ENCODE results near the gene KLHL5. TPM values are rescaled to one million over a fixed set of nuclear protein-coding genes. Genes with fewer than 3 reads are reported as not detected.

The KLHL5 gene
- total RNA-seq, 4 donors from 2014 or later: 5.1 to 13.2 (median 8.3) TPM

GRCh38 chr4:39061457-39061856, 575 bp upstream of the KLHL5 start:
- 97% methylated on average over 1 of the region's 1 CpG for WGBS
- no peak for TF ChIP-seq EP300 (IDR thresholded peaks at IDR 0.05)
- TF ChIP-seq CTCF (IDR thresholded peaks at IDR 0.05): no peak
- TF ChIP-seq POLR2A (IDR thresholded peaks at IDR 0.05): no peak
- TF ChIP-seq POLR2AphosphoS5 (IDR thresholded peaks at IDR 0.05): no peak

GRCh38 chr4:39062770-39063097, 702 bp downstream of the KLHL5 start:
- no peaks in the 10 kb centered on the region for H3K36me3 ChIP-seq
- no peak overlapping the region for H3K27ac ChIP-seq
- H3K27me3 ChIP-seq: no peaks in the 10 kb centered on the region
- WGBS: 74% methylated on average over 4 of the region's 4 CpGs
- TF ChIP-seq EP300 (IDR thresholded peaks at IDR 0.05) (no peak), POLR2A (IDR thresholded peaks at IDR 0.05) (no peak), POLR2AphosphoS5 (IDR thresholded peaks at IDR 0.05) (no peak), CTCF (IDR thresholded peaks at IDR 0.05) (no peak)
- no peaks in the 10 kb centered on the region for H3K9me3 ChIP-seq
- H3K4me1 ChIP-seq: peaks cover 4% of the 10 kb centered on the region
- DNase-seq (ENCODE audit: low spot score in 2 of 2): no peak
- no peak overlapping the region for H3K4me3 ChIP-seq

More at GRCh38 chr4:39061457-39061856, 575 bp upstream of the KLHL5 start:
- DNase-seq (ENCODE audit: low spot score in 2 of 2): no peak
- peaks cover 4% of the 10 kb centered on the region for H3K4me1 ChIP-seq
- H3K27ac ChIP-seq: no peak overlapping the region
- no peaks in the 10 kb centered on the region for H3K36me3 ChIP-seq
- H3K4me3 ChIP-seq: no peak overlapping the region
- H3K9me3 ChIP-seq: no peaks in the 10 kb centered on the region
- H3K27me3 ChIP-seq: no peaks in the 10 kb centered on the region

DNA sequence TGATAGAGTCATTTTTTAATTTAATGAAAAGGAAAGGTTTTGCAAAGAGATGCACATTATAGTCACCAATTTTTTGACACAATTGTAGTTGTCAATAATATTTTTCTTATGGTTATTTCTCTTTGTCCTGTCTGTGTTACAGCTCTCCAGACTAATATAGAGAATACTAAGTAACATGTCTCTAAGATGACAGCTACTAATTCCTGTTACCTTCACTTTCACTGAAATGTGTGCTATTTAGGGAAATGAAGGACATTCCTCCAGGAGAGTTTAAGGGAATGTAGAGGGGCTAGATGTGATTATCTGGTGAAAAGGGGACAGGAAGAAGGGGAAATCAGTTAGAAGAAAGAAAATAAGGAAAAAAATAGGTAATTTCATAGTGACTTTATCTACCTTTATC, 1.4 kb downstream of the KLHL5 start:
- no peak for TF ChIP-seq EP300 (IDR thresholded peaks at IDR 0.05)
- TF ChIP-seq POLR2AphosphoS5 (IDR thresholded peaks at IDR 0.05): no peak
- TF ChIP-seq POLR2A (IDR thresholded peaks at IDR 0.05): no peak
- no peak for TF ChIP-seq CTCF (IDR thresholded peaks at IDR 0.05)
- Histone ChIP-seq H3K9me3 (no peaks in the 10 kb centered on the region), H3K4me1 (peaks cover 4% of the 10 kb centered on the region), H3K27me3 (no peaks in the 10 kb centered on the region), H3K36me3 (no peaks in the 10 kb centered on the region), H3K27ac (no peak overlapping the region), H3K4me3 (no peak overlapping the region)
- DNase-seq (ENCODE audit: low spot score in 2 of 2): no peak

GRCh38 chr4:39066371-39066770, 4.3 kb downstream of the KLHL5 start:
- TF ChIP-seq CTCF (IDR thresholded peaks at IDR 0.05) (no peak), POLR2A (IDR thresholded peaks at IDR 0.05) (no peak)
- DNase-seq (ENCODE audit: low spot score in 2 of 2): no peak
- H3K9me3 ChIP-seq: no peaks in the 10 kb centered on the region
- H3K4me3 ChIP-seq: no peak overlapping the region
- H3K27me3 ChIP-seq: no peaks in the 10 kb centered on the region
- peaks cover 4% of the 10 kb centered on the region for H3K4me1 ChIP-seq
- no peaks in the 10 kb centered on the region for H3K36me3 ChIP-seq
- H3K27ac ChIP-seq: no peak overlapping the region
- 98% methylated on average over 2 of the region's 2 CpGs for WGBS

DNA sequence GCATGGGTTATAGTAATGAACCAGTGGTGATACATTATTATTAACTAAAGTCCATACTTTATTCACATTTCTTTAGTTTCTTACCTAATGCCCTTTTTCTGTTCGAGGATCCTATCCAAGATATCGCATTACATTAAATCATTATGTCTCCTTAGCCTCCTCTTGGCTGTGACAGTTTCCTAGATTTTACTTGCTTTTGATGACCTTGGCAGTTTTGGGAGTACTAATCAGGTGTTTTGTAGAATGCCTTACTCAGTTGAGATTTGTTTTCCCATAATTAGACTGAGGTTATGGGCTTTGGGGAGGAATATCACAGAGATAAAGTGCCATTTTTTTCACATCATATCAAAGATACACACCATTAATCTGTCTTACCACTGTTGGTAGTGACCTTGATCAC, 5.0 kb downstream of the KLHL5 start:
- Histone ChIP-seq H3K9me3 (no peaks in the 10 kb centered on the region), H3K36me3 (no peaks in the 10 kb centered on the region), H3K4me3 (no peak overlapping the region), H3K4me1 (no peaks in the 10 kb centered on the region), H3K27ac (no peak overlapping the region), H3K27me3 (no peaks in the 10 kb centered on the region)
- TF ChIP-seq CTCF (IDR thresholded peaks at IDR 0.05): no peak
- TF ChIP-seq POLR2A (IDR thresholded peaks at IDR 0.05): no peak
- TF ChIP-seq EP300 (IDR thresholded peaks at IDR 0.05): no peak
- no peak for DNase-seq (ENCODE audit: low spot score in 2 of 2)
- 88% methylated on average over 2 of the region's 2 CpGs for WGBS
